ENCODE results near the gene PSPC1.

The PSPC1 gene

GRCh38 chr13:19672990-19673389 is 109.8 kb downstream of the PSPC1 start:
- DNase-seq: no peak

- no peak for DNase-seq
Observed at GRCh38 chr13:19670147-19670546, 112.6 kb downstream of the PSPC1 start.

GRCh38 chr13:19668778-19669177 is 114.0 kb downstream of the PSPC1 start:
- DNase-seq: no peak

- no peak for DNase-seq
Observed at GRCh38 chr13:19665427-19665859, 117.3 kb downstream of the PSPC1 start.

- no peak for DNase-seq
Observed at GRCh38 chr13:19664481-19665230, 118.1 kb downstream of the PSPC1 start.

GRCh38 chr13:19663416-19663979 is 119.2 kb downstream of the PSPC1 start:
- DNase-seq: no peak

- DNase-seq: no peak
Observed at GRCh38 chr13:19661561-19661960, 121.2 kb downstream of the PSPC1 start.

- DNase-seq: no peak
Observed at GRCh38 chr13:19661126-19661525, 121.6 kb downstream of the PSPC1 start.

GRCh38 chr13:19658831-19659230 is 123.9 kb downstream of the PSPC1 start:
- no peak for DNase-seq

- DNase-seq: no peak
Observed at GRCh38 chr13:19657872-19658591, 124.7 kb downstream of the PSPC1 start.

All from stimulated activated CD8-positive, alpha-beta memory T cell treated with anti-CD3 and anti-CD28 coated beads, Interleukin-4, amount 100 ng/mL, for 48 hours (primary cell).